GM23338 (cell line): ENCODE measurements around the gene MARCHF10. TPM values are rescaled to one million over a fixed set of nuclear protein-coding genes. Genes with fewer than 3 reads are reported as not detected.

ENCODE experiments used
- ATAC-seq: fragments of 200-7000 bp; cut with Tn5 transposase; 3 replicates; pipeline ENCODE4 v1.9.1; 2020
- DNase-seq: peaks from one replicate; pipeline ENCODE4 v3.0.0-alpha.2; 2015; ENCODE audit warnings: low spot score
- H2AFZ ChIP-seq: fragments of 200-600 bp; sonication (generic); 2 replicates; pipeline ENCODE4 v1.8.0; 2016; ENCODE audit warnings: antibody characterized with exemption, mild to moderate bottlenecking, moderate library complexity
- H3F3A ChIP-seq: fragments of 200-600 bp; sonication (generic); replicated peaks from 2 replicates; pipeline ENCODE4 v1.8.0; 2017; ENCODE audit warnings: antibody characterized with exemption, mixed run types, low read depth
- H3K27ac ChIP-seq: fragments of 200-600 bp; sonication (generic); 2 replicates; pipeline ENCODE4 v1.6.1; 2016; ENCODE audit warnings: low read depth
- H3K27me3 ChIP-seq: fragments of 200-600 bp; sonication (generic); 2 replicates; pipeline ENCODE4 v1.8.0; 2016; ENCODE audit warnings: mild to moderate bottlenecking, mixed run types, moderate library complexity; ENCODE audit not compliant: insufficient read depth
- H3K36me3 ChIP-seq: fragments of 200-600 bp; sonication (generic); 2 replicates; pipeline ENCODE4 v1.8.0; 2016; ENCODE audit warnings: mild to moderate bottlenecking; ENCODE audit not compliant: insufficient read depth
- H3K4me1 ChIP-seq: fragments of 200-600 bp; sonication (generic); 2 replicates; pipeline ENCODE4 v1.8.0; 2016; ENCODE audit warnings: mild to moderate bottlenecking, moderate library complexity; ENCODE audit not compliant: insufficient read depth
- H3K4me2 ChIP-seq: fragments of 200-600 bp; sonication (generic); 2 replicates; pipeline ENCODE4 v1.7.1; 2017; ENCODE audit warnings: mixed run types
- H3K4me3 ChIP-seq: fragments of 200-600 bp; sonication (generic); 2 replicates; pipeline ENCODE4 v1.6.1; 2016; ENCODE audit warnings: mixed run types
- H3K79me2 ChIP-seq: fragments of 200-600 bp; sonication (generic); replicated peaks from 2 replicates; pipeline ENCODE4 v1.8.0; 2017; ENCODE audit warnings: mild to moderate bottlenecking; ENCODE audit not compliant: insufficient read depth
- H3K9me2 ChIP-seq: fragments of 200-600 bp; sonication (generic); 2 replicates; pipeline ENCODE4 v1.8.0; 2017; ENCODE audit not compliant: insufficient read depth
- H4K20me1 ChIP-seq: fragments of 200-600 bp; sonication (generic); replicated peaks from 2 replicates; pipeline ENCODE4 v1.8.0; 2017; ENCODE audit warnings: mild to moderate bottlenecking; ENCODE audit not compliant: insufficient read depth
- H3K27ac Mint-ChIP-seq: 2 replicates; pipeline ENCODE4 v1.8.0; 2020; ENCODE audit warnings: inconsistent platforms, mild to moderate bottlenecking, moderate library complexity, mixed read lengths
- H3K27me3 Mint-ChIP-seq: 3 replicates; pipeline ENCODE4 v1.8.0; 2022; ENCODE audit warnings: low read depth, mild to moderate bottlenecking, moderate library complexity, mixed read lengths, inconsistent platforms; ENCODE audit not compliant: insufficient read depth, poor library complexity
- H3K36me3 Mint-ChIP-seq: 3 replicates; pipeline ENCODE4 v1.8.0; 2021; ENCODE audit warnings: low read depth, mild to moderate bottlenecking, inconsistent platforms, moderate library complexity, mixed read lengths
- H3K4me1 Mint-ChIP-seq: 3 replicates; pipeline ENCODE4 v1.8.0; 2020; ENCODE audit warnings: mild to moderate bottlenecking, inconsistent platforms, mixed read lengths
- H3K4me3 Mint-ChIP-seq: 3 replicates; pipeline ENCODE4 v1.8.0; 2021; ENCODE audit warnings: moderate library complexity, mild to moderate bottlenecking, inconsistent platforms, mixed read lengths
- H3K9me3 Mint-ChIP-seq: 3 replicates; pipeline ENCODE4 v1.8.0; 2020; ENCODE audit warnings: moderate library complexity, mild to moderate bottlenecking, inconsistent platforms, mixed read lengths
- EZH2phosphoT487 ChIP-seq: fragments of 200-600 bp; sonication (generic); IDR thresholded peaks from one replicate; pipeline ENCODE4 v1.8.1; 2018; ENCODE audit warnings: antibody characterized with exemption; ENCODE audit not compliant: unreplicated experiment
- NANOG ChIP-seq: IDR thresholded peaks from 2 replicates; pipeline ENCODE4 v1.6.1; 2016; ENCODE audit warnings: antibody characterized with exemption, borderline replicate concordance
- POLR2AphosphoS5 ChIP-seq: IDR thresholded peaks from 2 replicates; pipeline ENCODE4 v1.6.1; 2016; ENCODE audit warnings: antibody characterized with exemption, low read depth
- polyA plus RNA-seq: library from polyadenylated mRNA; unstranded; fragments of >200 nt; fragmentation: Nextera tagmentation; extraction: Ambion mirVana; gene quantifications from 2 replicates; pipeline ENCODE4 v1.2.1, GENCODE V29; 2016
- total RNA-seq: library from RNA; depleted of rRNA; stranded (reverse); fragments of >200 nt; shearing (Covaris generic); gene quantifications from 2 replicates; pipeline ENCODE4 v1.2.3, GENCODE V29; 2014
- TF ChIP-seq, protein P1 (sequence below): IDR thresholded peaks from 2 replicates; pipeline ENCODE4 v1.6.1; 2016; ENCODE audit warnings: antibody characterized with exemption
- TF ChIP-seq, protein P2 (sequence below): fragments of 250-450 bp; sonication (Bioruptor Pico); IDR thresholded peaks from 2 replicates; pipeline ENCODE4 v1.5.0; 2020; ENCODE audit warnings: mild to moderate bottlenecking, moderate library complexity
- TF ChIP-seq, protein P3 (sequence below), 2 experiments: fragments of 200-600 bp in 1 of 2; sonication (generic) in 1 of 2; conservative IDR thresholded peaks; 2 replicates each; pipeline versions ENCODE4 v1.5.1 to v1.6.1; 2016 to 2017; ENCODE audit warnings: antibody characterized with exemption in 2 of 2, low read depth in 2 of 2, mild to moderate bottlenecking in 2 of 2, moderate library complexity in 1 of 2

Gene MARCHF10
- total and polyA plus RNA-seq, 2 experiments from 2014 or later: 0.50 TPM; not detected in 1

DNA sequence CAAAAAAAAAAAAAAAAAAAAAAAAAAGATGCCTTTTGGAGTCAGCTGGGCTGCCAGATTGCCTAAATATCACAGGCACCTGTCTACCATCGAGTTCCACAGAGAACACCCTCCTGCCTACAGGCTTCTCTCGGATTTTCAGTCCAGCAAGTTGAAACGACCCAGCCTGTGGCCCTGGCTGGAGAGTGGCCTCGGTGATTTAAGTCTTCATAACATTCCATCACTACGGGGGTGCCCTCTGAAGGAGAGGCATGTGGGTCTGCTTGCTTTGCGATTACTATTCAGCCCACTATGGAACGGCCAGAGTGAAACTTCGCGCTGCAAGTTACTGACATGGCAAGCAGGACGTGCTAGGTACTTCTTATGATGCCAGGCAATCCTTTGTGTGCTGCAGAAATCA lies 42.8 kb downstream of the MARCHF10 start:
- Histone ChIP-seq H4K20me1 (no peaks in the 10 kb centered on the region), H3K27ac (no peak overlapping the region), H3K36me3 (no peaks in the 10 kb centered on the region), H3K27me3 (no peaks in the 10 kb centered on the region), H3K4me3 (no peak overlapping the region), H3K4me1 (peaks cover 13% of the 10 kb centered on the region), H2AFZ (peak overlapping the region; percentile 52; the same call in 1 of the 2 replicates), H3F3A (0 out of 2 replicates have a peak, but pooled peaks cover 3% of the 10 kb centered on the region), H3K79me2 (no peaks in the 10 kb centered on the region), H3K4me2 (no peak overlapping the region), H3K9me2 (no peaks in the 10 kb centered on the region)
- ATAC-seq (peak; percentile 41), DNase-seq (peak; percentile 37)
- Mint-ChIP-seq H3K9me3 (no peaks in the 10 kb centered on the region), H3K27ac (peak overlapping the region; percentile 45; the same call in 1 of the 2 replicates), H3K27me3 (peaks cover 4% of the 10 kb centered on the region), H3K36me3 (no peaks in the 10 kb centered on the region), H3K4me3 (no peak overlapping the region), H3K4me1 (peaks cover 24% of the 10 kb centered on the region)
- no peak for TF ChIP-seq POLR2AphosphoS5
- TF ChIP-seq, protein P1, sequence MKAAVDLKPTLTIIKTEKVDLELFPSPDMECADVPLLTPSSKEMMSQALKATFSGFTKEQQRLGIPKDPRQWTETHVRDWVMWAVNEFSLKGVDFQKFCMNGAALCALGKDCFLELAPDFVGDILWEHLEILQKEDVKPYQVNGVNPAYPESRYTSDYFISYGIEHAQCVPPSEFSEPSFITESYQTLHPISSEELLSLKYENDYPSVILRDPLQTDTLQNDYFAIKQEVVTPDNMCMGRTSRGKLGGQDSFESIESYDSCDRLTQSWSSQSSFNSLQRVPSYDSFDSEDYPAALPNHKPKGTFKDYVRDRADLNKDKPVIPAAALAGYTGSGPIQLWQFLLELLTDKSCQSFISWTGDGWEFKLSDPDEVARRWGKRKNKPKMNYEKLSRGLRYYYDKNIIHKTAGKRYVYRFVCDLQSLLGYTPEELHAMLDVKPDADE: no peak
- TF ChIP-seq NANOG: no peak
- TF ChIP-seq, protein P2, sequence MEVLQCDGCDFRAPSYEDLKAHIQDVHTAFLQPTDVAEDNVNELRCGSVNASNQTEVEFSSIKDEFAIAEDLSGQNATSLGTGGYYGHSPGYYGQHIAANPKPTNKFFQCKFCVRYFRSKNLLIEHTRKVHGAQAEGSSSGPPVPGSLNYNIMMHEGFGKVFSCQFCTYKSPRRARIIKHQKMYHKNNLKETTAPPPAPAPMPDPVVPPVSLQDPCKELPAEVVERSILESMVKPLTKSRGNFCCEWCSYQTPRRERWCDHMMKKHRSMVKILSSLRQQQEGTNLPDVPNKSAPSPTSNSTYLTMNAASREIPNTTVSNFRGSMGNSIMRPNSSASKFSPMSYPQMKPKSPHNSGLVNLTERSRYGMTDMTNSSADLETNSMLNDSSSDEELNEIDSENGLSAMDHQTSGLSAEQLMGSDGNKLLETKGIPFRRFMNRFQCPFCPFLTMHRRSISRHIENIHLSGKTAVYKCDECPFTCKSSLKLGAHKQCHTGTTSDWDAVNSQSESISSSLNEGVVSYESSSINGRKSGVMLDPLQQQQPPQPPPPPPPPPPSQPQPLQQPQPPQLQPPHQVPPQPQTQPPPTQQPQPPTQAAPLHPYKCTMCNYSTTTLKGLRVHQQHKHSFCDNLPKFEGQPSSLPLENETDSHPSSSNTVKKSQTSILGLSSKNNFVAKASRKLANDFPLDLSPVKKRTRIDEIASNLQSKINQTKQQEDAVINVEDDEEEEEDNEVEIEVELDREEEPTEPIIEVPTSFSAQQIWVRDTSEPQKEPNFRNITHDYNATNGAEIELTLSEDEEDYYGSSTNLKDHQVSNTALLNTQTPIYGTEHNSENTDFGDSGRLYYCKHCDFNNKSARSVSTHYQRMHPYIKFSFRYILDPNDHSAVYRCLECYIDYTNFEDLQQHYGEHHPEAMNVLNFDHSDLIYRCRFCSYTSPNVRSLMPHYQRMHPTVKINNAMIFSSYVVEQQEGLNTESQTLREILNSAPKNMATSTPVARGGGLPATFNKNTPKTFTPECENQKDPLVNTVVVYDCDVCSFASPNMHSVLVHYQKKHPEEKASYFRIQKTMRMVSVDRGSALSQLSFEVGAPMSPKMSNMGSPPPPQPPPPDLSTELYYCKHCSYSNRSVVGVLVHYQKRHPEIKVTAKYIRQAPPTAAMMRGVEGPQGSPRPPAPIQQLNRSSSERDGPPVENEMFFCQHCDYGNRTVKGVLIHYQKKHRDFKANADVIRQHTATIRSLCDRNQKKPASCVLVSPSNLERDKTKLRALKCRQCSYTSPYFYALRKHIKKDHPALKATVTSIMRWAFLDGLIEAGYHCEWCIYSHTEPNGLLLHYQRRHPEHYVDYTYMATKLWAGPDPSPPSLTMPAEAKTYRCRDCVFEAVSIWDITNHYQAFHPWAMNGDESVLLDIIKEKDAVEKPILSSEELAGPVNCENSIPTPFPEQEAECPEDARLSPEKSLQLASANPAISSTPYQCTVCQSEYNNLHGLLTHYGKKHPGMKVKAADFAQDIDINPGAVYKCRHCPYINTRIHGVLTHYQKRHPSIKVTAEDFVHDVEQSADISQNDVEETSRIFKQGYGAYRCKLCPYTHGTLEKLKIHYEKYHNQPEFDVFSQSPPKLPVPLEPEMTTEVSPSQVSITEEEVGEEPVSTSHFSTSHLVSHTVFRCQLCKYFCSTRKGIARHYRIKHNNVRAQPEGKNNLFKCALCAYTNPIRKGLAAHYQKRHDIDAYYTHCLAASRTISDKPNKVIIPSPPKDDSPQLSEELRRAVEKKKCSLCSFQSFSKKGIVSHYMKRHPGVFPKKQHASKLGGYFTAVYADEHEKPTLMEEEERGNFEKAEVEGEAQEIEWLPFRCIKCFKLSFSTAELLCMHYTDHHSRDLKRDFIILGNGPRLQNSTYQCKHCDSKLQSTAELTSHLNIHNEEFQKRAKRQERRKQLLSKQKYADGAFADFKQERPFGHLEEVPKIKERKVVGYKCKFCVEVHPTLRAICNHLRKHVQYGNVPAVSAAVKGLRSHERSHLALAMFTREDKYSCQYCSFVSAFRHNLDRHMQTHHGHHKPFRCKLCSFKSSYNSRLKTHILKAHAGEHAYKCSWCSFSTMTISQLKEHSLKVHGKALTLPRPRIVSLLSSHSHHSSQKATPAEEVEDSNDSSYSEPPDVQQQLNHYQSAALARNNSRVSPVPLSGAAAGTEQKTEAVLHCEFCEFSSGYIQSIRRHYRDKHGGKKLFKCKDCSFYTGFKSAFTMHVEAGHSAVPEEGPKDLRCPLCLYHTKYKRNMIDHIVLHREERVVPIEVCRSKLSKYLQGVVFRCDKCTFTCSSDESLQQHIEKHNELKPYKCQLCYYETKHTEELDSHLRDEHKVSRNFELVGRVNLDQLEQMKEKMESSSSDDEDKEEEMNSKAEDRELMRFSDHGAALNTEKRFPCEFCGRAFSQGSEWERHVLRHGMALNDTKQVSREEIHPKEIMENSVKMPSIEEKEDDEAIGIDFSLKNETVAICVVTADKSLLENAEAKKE (CRISPR knock-in tag): no peak
- TF ChIP-seq, protein P3, sequence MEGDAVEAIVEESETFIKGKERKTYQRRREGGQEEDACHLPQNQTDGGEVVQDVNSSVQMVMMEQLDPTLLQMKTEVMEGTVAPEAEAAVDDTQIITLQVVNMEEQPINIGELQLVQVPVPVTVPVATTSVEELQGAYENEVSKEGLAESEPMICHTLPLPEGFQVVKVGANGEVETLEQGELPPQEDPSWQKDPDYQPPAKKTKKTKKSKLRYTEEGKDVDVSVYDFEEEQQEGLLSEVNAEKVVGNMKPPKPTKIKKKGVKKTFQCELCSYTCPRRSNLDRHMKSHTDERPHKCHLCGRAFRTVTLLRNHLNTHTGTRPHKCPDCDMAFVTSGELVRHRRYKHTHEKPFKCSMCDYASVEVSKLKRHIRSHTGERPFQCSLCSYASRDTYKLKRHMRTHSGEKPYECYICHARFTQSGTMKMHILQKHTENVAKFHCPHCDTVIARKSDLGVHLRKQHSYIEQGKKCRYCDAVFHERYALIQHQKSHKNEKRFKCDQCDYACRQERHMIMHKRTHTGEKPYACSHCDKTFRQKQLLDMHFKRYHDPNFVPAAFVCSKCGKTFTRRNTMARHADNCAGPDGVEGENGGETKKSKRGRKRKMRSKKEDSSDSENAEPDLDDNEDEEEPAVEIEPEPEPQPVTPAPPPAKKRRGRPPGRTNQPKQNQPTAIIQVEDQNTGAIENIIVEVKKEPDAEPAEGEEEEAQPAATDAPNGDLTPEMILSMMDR (conservative IDR thresholded peaks at IDR 0.05; ENCODE audit: low read depth in 2 of 2): no peak
- no peak for TF ChIP-seq EZH2phosphoT487
